Right lobe of liver (tissue), 6 donors: Measurements from ENCODE around the gene RALGPS1. TPM values are rescaled to one million over a fixed set of nuclear protein-coding genes. Genes with fewer than 3 reads are reported as not detected.

ENCODE experiments used
- ATAC-seq, 4 donors: fragments of 200-7000 bp; cut with Tn5 transposase; one replicate each; pipeline ENCODE4 v1.9.1; 2020; ENCODE audit warnings: mild to moderate bottlenecking in 4 of 4, moderate library complexity in 4 of 4
- DNase-seq, 3 donors: peaks; one replicate each; pipeline ENCODE4 v3.0.0-alpha.2; 2020
- H3K27ac ChIP-seq, 3 donors: fragments of 200-600 bp; one replicate each; pipeline ENCODE4 v1.8.0; 2022
- H3K27me3 ChIP-seq, 2 donors: fragments of 200-600 bp; one replicate each; pipeline ENCODE4 v1.8.0; 2022
- H3K36me3 ChIP-seq, 4 donors: fragments of 200-600 bp; sonication (generic) in 1 of 4; one replicate each; pipeline versions ENCODE4 v1.5.1 to v1.8.0; 2017 to 2022; ENCODE audit warnings: control low read depth in 1 of 4
- H3K4me1 ChIP-seq, 4 donors: fragments of 200-600 bp; sonication (generic) in 1 of 4; one replicate each; pipeline versions ENCODE4 v1.5.1 to v1.8.0; 2017 to 2022; ENCODE audit warnings: control low read depth in 1 of 4
- H3K4me3 ChIP-seq, 3 donors: fragments of 200-600 bp; one replicate each; pipeline ENCODE4 v1.8.0; 2022
- H3K9me3 ChIP-seq, 4 donors: fragments of 200-600 bp; sonication (generic) in 1 of 4; one replicate each; pipeline versions ENCODE4 v1.5.1 to v1.8.0; 2017 to 2022; ENCODE audit warnings: control low read depth in 1 of 4
- CTCF ChIP-seq, 4 donors: fragments of 200-600 bp in 3 of 4; fragments of 450-650 bp in 1 of 4; IDR thresholded peaks; one replicate each; pipeline versions ENCODE4 v1.5.1 to v1.8.0; 2016 to 2022; ENCODE audit warnings: antibody characterized with exemption in 4 of 4, mild to moderate bottlenecking in 2 of 4
- POLR2A ChIP-seq: fragments of 450-650 bp; IDR thresholded peaks from one replicate; pipeline ENCODE4 v1.6.1; 2017; ENCODE audit warnings: antibody characterized with exemption, mild to moderate bottlenecking
- WGBS: methylation state at CpG from one replicate; pipeline ENCODE4 v1.1.6; 2018; ENCODE audit warnings: low coverage, low lambda C conversion rate; ENCODE audit not compliant: insufficient coverage; ENCODE audit errors: missing lambda C conversion rate; 5-methylcytosine and 5-hydroxymethylcytosine counted together
- intact Hi-C, 2 donors: fragments of 100-400 bp; cut with DNase I; formaldehyde crosslinking; loops; one replicate each; pipeline versions ENCODE4 v1.11.2 to v1.14.1; 2022
- total RNA-seq, 6 experiments: library from RNA; depleted of rRNA in 2 of 6; stranded (reverse); fragments of >200 nt in 2 of 6; fragmentation: NEBNext Ultra II Directional in 3 of 6; extraction: Animal tissue kit (Norgen Biotek cat#: 25700) in 3 of 6; gene quantifications; one replicate each; pipeline versions ENCODE4 v1.1.0 to v1.2.4, GENCODE V29; 2016 to 2023
- donor health status: DM: no; HTN: yes; CAD: no.
- donor health status: DM: no; HTN: no; CAD: no.
- donor health status: DM: no; HTN: no; CAD: no.
- donor health status: DM: no; HTN: yes; CAD: no.
- donor health status: DM: no; HTN: yes; CAD: no.

Gene RALGPS1
- total RNA-seq, 6 experiments from 2014 or later: 1.2 to 3.8 (median 2.4) TPM

- no peak overlapping the region for H3K27ac ChIP-seq
- TF ChIP-seq POLR2A: no peak
- TF ChIP-seq CTCF (IDR thresholded peaks at IDR 0.05): no peak
- H3K4me1 ChIP-seq: no peaks in the 10 kb centered on the region
- intact Hi-C loops: no loop called here
- H3K36me3 ChIP-seq: no peaks in the 10 kb centered on the region
- WGBS: 78% methylated on average over 11 of the region's 11 CpGs
- no peak for ATAC-seq
- no peaks in the 10 kb centered on the region for H3K9me3 ChIP-seq
- no peaks in the 10 kb centered on the region for H3K27me3 ChIP-seq
- no peak for DNase-seq
- H3K4me3 ChIP-seq: no peak overlapping the region
Observed at GRCh38 chr9:126952205-126952977, 37.8 kb downstream of the RALGPS1 start.

GRCh38 chr9:126953041-126953809 is 38.6 kb downstream of the RALGPS1 start:
- Histone ChIP-seq H3K4me1 (no peaks in the 10 kb centered on the region), H3K9me3 (no peaks in the 10 kb centered on the region), H3K27ac (no peak overlapping the region), H3K4me3 (no peak overlapping the region), H3K36me3 (no peaks in the 10 kb centered on the region), H3K27me3 (no peaks in the 10 kb centered on the region)
- TF ChIP-seq POLR2A: no peak
- 68% methylated on average over 8 of the region's 8 CpGs for WGBS
- intact Hi-C loops: no loop called here
- DNase-seq (no peak), ATAC-seq (no peak)

- Histone ChIP-seq H3K4me1 (no peaks in the 10 kb centered on the region), H3K36me3 (no peaks in the 10 kb centered on the region), H3K27ac (no peak overlapping the region), H3K9me3 (no peaks in the 10 kb centered on the region), H3K4me3 (no peak overlapping the region), H3K27me3 (no peaks in the 10 kb centered on the region)
- intact Hi-C loops: no loop called here
- TF ChIP-seq POLR2A: no peak
- no peak for TF ChIP-seq CTCF (IDR thresholded peaks at IDR 0.05)
- ATAC-seq (no peak), DNase-seq (no peak)
- 73% methylated on average over 5 of the region's 5 CpGs for whole genome bisulfite sequencing
Observed at GRCh38 chr9:126955811-126956210, 41.2 kb downstream of the RALGPS1 start.

GRCh38 chr9:126956917-126957686 is 42.5 kb downstream of the RALGPS1 start:
- no peak for TF ChIP-seq POLR2A
- no peak for TF ChIP-seq CTCF (IDR thresholded peaks at IDR 0.05)
- intact Hi-C loops: no loop called here
- no peaks in the 10 kb centered on the region for H3K4me1 ChIP-seq
- H3K27me3 ChIP-seq: no peaks in the 10 kb centered on the region
- H3K36me3 ChIP-seq: no peaks in the 10 kb centered on the region
- ATAC-seq (no peak), DNase-seq (no peak)
- 93% methylated on average over 5 of the region's 7 CpGs for WGBS
- H3K27ac ChIP-seq: no peak overlapping the region
- H3K9me3 ChIP-seq: no peaks in the 10 kb centered on the region
- H3K4me3 ChIP-seq: no peak overlapping the region
